ENCODE data around the gene RAB8B. TPM values are rescaled to one million over a fixed set of nuclear protein-coding genes. Genes with fewer than 3 reads are reported as not detected.

Gene RAB8B
- total RNA-seq, 2 donors from 2014 or later = 11.3 to 14.2 TPM

DNA sequence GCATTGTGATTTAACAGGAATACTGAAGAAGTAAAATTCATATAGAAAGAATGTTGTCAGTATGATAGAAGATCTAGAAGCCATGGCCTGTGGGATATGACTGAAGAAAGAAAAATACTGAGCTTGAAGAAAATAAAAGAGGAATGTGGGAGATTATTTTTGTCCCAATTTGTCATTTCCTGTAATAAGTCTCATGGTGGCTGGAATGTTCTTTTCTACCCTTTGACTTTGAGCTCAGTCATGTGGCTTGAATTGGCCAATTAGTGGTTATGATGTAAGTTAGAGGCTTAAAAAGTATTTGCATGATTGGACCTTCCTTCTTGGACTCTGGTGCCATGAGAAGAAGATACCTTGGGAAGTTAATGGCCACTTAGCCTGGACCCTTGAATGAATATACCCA lies 102.1 kb downstream of the RAB8B start:
- ATAC-seq (peak; percentile 53), DNase-seq (no peak)
- intact Hi-C loops (cut with DNase I, micrococcal nuclease) = no loop called here

DNA sequence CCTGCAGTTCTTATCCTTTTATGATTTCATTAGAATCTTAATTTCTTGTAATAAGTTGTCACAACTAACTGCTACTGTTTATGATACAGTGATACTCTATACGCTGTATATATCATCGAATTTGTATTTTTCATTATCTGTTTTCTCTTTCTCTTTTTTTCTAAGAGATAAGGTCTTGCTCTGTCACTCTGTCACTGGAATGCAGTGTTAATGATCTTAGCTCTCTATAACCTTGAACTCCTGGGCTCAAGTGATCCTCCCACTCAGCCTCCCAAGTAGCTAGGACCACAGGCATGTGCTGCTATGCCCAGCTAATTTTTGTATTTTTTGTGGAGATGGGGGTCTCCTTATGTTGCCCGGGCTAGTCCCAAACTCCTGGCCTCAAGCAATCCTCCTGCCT lies 102.8 kb downstream of the RAB8B start:
- no peak for ATAC-seq
- intact Hi-C loops (cut with DNase I, micrococcal nuclease) = no loop called here
- no peak for DNase-seq

DNA sequence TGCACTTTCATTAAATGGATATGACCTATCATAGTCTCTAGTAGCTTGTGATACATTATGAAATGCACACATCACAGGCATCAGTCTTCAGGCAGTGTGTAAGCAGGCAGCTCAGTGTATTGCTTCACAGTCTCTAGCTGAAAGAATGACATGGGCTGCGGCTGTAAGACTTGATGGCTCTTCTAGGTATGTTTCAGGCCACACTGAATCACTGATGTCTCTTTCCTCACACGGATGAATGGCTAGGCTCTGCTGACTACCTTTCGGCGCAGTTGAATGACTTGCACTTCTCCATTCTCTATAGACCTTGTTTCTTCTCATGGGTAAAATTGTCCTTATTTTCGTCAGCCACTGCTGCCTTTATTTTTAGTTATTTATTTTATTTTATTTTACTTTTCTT lies 103.4 kb downstream of the RAB8B start:
- no peak for ATAC-seq
- intact Hi-C loops (cut with DNase I, micrococcal nuclease) = no loop called here
- DNase-seq = no peak

DNA sequence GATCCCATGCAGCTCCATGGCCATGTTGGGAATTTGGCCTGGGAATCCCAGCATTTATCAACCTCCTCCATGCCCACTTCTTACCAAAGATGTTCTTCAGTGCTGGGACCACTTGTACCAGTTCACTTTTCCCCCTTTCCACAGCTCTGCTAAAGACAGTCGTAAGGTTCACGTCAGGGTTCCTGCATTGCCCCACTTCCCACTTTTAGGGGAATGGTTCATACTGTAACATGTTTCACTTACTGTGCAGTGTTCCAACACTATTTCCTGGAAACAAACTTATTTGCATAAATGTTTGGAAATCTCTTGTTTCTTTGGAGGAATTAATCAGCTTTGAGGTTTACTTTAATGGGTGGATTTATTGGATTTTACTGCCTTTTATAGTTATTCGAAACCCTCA lies 105.0 kb downstream of the RAB8B start:
- intact Hi-C loops (cut with DNase I, micrococcal nuclease) = no loop called here
- DNase-seq (no peak), ATAC-seq (peak; percentile 45)

DNA sequence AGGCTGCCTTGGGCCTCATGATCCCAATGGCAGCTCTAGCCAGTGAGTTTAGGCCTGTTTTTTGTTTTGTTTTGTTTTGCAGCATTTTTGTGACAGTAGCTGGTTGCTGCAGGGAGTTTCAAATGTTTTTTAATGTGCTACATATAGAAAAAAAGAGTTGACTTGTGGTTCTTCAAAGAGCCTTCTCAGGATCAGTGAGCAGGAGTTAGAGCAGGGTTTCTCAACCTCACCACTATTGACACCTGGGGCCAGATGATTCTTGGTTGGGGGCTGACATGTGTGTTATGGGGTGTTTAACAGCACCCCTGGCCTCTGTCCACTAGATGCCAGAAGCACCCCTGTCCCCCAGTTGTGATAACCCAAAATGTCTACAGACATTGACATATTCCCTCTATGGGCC lies 105.9 kb downstream of the RAB8B start:
- ATAC-seq (no peak), DNase-seq (no peak)
- intact Hi-C loops (cut with DNase I, micrococcal nuclease) = no loop called here

DNA sequence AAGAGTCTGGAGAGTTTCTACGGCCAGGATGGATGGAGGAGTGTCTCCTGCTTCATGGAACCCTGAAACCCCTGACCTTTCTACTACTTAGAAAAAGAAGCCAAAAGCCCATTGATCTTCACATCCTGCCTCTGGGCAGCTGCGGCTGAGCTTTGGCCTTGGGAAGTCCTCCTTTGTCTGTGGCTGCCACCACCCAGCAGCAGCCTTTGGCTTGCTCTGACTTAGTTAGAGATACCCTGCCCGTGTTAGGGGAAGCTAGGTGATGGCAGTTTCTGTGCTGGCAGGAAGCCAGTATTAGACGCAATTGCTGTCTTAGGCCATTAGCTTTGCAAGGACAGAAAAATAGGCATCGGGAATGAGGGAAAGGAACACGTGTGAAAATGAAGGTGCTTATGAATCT lies 106.8 kb downstream of the RAB8B start:
- no peak for DNase-seq
- intact Hi-C loops (cut with DNase I, micrococcal nuclease) = no loop called here
- no peak for ATAC-seq

DNA sequence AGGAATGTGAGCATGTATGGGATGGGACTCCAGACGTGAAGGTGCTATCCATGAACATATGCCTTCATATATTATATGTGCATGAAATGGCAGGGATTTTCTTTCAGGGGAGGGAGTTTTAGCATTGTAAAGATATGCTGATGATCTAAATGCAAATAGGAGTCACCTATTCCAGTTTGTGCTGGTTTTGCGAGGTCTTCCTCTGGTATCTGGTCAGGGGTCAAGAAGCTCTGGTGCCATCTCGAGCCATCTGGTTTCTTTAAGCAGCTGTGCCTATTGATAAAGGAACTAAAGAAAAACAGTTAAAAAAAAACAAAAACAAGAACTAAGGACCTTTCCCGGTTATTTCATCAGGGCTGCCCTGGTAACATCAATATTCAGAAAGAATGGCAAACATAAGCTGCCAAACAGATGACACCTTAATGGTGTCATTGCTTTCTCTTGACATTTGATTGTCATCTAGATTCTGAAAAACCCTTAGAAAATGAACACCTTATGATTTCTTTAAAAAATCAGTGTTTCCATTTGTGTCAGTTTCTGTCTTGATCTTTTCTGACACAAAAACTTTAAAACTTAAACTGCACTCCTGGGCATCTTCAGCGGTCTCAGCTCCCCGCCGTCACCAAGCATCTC lies 110.7 kb downstream of the RAB8B start:
- no peak for ATAC-seq
- intact Hi-C loops (cut with DNase I, micrococcal nuclease) = no loop called here

DNA sequence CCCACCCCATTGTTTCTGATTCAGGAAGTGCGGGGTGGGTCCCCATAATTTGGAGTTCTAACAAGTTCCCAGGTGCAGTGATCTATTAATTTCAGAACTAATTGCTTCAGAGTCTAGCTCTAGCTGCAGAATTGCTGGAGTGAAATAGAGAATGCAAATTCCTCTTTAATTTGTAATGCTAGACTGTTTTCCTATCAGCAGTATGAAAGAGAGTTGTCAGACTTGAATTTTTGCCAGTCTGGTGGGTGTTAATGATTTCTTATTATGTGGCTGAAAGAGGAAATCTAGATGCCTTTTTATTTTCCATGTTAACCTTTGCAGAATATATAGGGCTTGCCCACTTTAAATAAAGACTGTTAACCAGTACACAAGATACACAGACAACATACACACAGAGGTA lies 111.7 kb downstream of the RAB8B start:
- ATAC-seq (no peak), DNase-seq (no peak)
- intact Hi-C loops (cut with DNase I, micrococcal nuclease) = no loop called here

More for the DNA sequence above, 110.7 kb downstream of the RAB8B start:
- DNase-seq = no peak

DNA sequence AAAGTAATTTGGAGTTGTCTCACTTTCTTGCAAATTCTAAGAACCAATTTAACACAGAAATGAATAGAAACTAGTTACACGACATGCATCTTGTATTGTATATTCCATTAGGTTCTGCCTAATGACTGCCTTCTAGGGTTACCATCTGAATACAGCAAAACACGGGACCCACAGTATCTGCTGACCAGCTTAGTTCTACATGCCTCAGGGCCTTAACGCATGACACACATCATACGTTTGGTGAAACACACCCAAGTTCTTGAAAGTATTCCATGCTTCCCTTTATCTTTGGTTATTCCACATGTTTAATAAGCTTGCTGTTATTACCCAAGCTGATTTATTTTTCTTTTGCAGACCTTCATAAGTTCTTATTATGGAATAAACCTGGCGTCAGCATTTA lies 115.9 kb downstream of the RAB8B start:
- no peak for DNase-seq
- ATAC-seq = no peak
- intact Hi-C loops (cut with DNase I, micrococcal nuclease) = no loop called here

DNA sequence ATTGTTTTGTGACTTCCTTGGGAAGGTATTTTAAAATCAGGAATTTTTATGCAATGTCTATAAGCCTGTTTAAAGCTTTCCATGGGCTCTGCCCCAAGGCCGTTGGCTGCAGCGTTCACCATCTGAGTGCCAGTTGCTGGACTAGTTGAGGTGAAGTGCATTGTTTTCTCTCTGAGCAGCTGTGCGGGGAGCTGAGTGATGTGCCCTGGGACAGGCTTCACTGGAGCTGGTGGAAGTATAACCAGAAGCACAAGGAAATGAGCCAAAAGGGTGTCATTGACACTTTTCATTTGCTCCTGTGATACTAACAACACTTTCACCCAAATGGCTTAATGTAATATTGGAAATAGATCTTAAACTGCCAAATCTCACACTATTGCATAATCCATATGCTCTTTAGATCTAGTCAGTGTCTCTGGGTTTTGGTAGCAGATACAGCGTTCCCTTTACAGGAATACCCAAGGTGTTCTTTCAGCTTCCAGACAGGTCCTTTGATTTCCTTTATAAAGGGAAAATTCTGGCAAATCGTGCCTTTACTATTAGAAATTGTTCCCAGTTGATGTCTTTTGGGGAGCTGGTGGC lies 117.2 kb downstream of the RAB8B start:
- intact Hi-C loops (cut with DNase I, micrococcal nuclease) = no loop called here
- ATAC-seq = peak; percentile 52
- DNase-seq = no peak

DNA sequence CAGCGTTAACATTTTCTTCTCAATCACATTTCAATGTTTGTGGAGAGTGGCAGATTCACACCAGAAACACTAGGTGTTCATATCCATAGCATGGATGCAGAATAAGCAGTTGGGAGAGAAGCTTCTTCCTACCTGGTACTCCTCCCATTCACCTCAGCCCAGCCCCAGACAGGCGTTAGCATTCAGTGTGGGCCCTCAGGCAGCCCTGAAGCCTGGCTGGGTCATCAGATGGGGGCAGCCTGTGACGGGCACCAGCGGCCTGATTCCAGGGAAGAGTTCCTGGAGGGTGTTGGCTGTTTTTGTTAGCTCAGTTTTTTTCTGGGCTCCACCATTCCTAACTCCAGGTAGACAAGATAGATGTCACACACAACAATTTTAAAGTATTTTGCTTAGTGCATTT lies 119.1 kb downstream of the RAB8B start:
- ATAC-seq (peak; percentile 52), DNase-seq (no peak)
- intact Hi-C loops (cut with DNase I, micrococcal nuclease) = no loop called here

DNA sequence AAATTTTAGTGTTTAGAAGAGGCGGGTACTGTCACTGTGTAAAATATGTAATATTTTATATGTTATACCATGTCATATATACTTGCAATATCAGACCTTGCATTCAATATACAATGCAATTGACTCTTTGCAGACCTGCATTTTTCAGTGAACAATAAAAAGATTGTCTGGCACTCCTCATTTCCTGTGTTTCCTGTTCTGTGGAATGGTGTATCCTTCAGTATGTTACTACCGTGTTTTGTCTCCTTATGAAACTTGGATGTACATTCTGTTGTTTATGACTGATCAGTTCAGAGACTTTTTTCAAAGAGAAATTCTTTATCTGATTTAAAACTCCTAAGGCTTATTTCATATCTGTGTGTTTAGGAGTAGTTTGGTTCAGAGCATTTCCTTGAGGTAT lies 119.5 kb downstream of the RAB8B start:
- DNase-seq = no peak
- ATAC-seq = peak; percentile 86
- intact Hi-C loops (cut with DNase I, micrococcal nuclease) = no loop called here

DNA sequence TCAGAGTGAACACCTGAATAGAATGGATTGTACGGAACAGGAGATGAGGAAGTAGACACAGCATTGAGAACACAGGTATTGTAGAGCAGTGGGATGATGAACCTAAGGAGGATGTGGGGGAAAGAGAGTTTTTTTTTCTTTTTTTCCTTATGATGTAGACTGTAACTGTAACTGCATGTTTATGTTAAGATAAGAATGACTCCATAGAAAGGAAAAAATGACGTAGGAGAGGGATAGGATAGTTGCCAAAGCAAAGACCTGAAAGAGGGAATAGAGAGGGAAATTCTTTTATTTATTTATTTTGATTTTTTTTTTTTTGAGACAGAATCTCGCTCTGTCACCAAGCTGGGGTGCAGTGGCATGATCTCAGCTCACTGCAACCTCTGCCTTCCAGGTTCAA lies 121.2 kb downstream of the RAB8B start:
- no peak for DNase-seq
- no peak for ATAC-seq
- intact Hi-C loops (cut with DNase I, micrococcal nuclease) = no loop called here

DNA sequence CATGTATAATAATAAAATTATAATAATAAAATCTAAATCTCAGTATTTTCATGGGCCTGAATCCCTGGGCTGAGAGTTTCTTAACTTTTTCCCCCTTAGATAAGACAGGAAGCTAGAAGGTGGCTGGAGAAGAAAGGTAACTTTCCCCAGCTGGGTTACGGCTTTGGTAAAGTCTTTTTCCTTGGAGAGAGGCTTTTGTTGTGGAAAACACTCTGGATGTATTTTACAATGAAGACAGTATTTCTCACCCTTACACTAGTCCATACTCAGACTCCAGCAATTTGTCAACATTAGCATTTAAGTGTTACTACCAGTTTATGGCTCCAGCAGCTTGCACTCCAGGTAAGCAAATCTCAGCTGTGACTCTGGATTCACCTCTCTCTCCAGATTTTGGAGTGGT lies 122.9 kb downstream of the RAB8B start:
- no peak for ATAC-seq
- DNase-seq = no peak
- intact Hi-C loops (cut with DNase I, micrococcal nuclease) = no loop called here

DNA sequence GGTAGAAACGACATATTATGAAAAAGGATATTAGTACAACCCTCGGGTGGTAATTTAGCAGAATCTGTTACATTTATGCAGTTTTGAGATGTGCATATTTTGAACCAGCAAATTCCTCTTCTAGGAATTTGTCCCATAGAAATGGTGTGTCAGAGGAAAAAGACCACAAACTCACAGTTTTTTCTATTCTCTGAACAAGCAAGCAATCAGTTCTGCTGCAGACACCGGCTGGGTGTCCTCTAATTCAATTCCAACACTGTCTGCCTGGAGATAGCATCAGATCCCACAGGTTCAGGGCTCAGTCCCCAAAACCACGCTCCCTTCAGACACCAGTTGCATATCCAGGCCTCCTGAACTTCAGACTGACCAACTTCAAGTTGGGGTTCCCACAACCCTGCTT lies 124.4 kb downstream of the RAB8B start:
- ATAC-seq = no peak
- intact Hi-C loops (cut with DNase I, micrococcal nuclease) = no loop called here
- DNase-seq = no peak

DNA sequence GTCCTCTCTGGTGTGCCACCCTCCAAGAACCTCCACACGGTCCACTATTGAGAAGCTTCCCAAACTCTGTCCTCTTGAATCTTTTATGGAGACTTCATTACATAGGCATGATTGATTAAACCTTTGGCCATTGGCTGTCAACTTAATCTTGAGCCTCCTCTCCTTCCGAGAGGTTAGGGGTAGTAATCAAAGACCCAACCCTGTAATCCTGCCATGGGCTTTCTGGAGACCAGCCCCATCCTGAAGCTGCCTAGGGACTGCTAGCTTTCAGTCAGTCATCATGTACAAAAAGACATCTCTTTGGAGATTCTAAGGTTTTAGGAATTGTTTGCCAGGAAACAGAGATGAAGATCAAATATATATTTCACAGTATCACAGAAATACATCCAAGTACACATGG lies 125.0 kb downstream of the RAB8B start:
- DNase-seq (no peak), ATAC-seq (no peak)
- intact Hi-C loops (cut with DNase I, micrococcal nuclease) = no loop called here

Other genes starting within 250 kb of the RAB8B start
- 100 to 1,000 TPM; 576 to 607 TPM for gene TPM1, start 146.9 kb upstream of the RAB8B start, total RNA-seq
- gene LACTB, start 67.7 kb upstream of the RAB8B start, total RNA-seq = 10 to 100 TPM; 28.1 to 30.6 TPM
- 100 to 1,000 TPM; 173 to 239 TPM for gene RPS27L, start 32.1 kb upstream of the RAB8B start, total RNA-seq
- gene APH1B, start 88.0 kb downstream of the RAB8B start, total RNA-seq = 1 to 10 TPM; 6.1 to 9.1 TPM
- gene CA12, start 192.2 kb downstream of the RAB8B start, total RNA-seq = 100 to 1,000 TPM; 255 to 397 TPM